H1 (cell line): ENCODE results near the gene TRAF3. TPM values are rescaled to one million over a fixed set of nuclear protein-coding genes. Genes with fewer than 3 reads are reported as not detected.

ENCODE experiments used
- CTCF ChIA-PET: fragments of 300-600 bp; sonication (Branson Sonifier 250); formaldehyde crosslinking; loops from one replicate; lab custom pipeline; 2021; ENCODE audit not compliant: partially characterized antibody; lab: Charles Lee
- POLR2A ChIA-PET: fragments of 300-600 bp; sonication (Branson Sonifier 250); formaldehyde crosslinking; loops from one replicate; lab custom pipeline; 2021; ENCODE audit warnings: inconsistent platforms; ENCODE audit not compliant: partially characterized antibody; lab: Charles Lee
- DNase-seq, 2 experiments: peaks; one replicate each; pipeline versions ENCODE4 v3.0.0 to v3.0.0-alpha.2; 2010 to 2022; ENCODE audit warnings: low spot score in 2 of 2, low read depth in 1 of 2, mixed read lengths in 1 of 2
- FAIRE-seq: peaks from 2 replicates; lab custom pipeline; 2011; peaks lifted over from hg19 to GRCh38; lab: Jason Lieb, UNC
- H2AFZ ChIP-seq: 2 replicates; pipeline ENCODE4 v1.8.1; 2012; ENCODE audit warnings: low read length, inconsistent platforms
- H2AK5ac ChIP-seq: 2 replicates; pipeline ENCODE4 v1.6.1; 2013; ENCODE audit warnings: low read depth, low read length
- H2BK120ac ChIP-seq: replicated peaks from 2 replicates; pipeline ENCODE3; 2013; ENCODE audit warnings: low read depth, low read length, inconsistent platforms
- H2BK12ac ChIP-seq: 2 replicates; pipeline ENCODE4 v1.6.1; 2013; ENCODE audit warnings: low read depth, low read length
- H2BK15ac ChIP-seq: 2 replicates; pipeline ENCODE4 v1.6.1; 2013; ENCODE audit warnings: low read length
- H2BK20ac ChIP-seq: 2 replicates; pipeline ENCODE4 v1.6.1; 2013; ENCODE audit warnings: low read length
- H2BK5ac ChIP-seq: 2 replicates; pipeline ENCODE4 v1.6.1; 2013; ENCODE audit warnings: low read depth, low read length
- H3K14ac ChIP-seq: 2 replicates; pipeline ENCODE4 v1.6.1; 2013; ENCODE audit warnings: inconsistent platforms; ENCODE audit not compliant: insufficient read length
- H3K18ac ChIP-seq: 2 replicates; pipeline ENCODE4 v1.6.1; 2013; ENCODE audit warnings: low read length; ENCODE audit errors: extremely low read depth
- H3K23ac ChIP-seq: 2 replicates; pipeline ENCODE4 v1.6.1; 2013; ENCODE audit warnings: inconsistent platforms; ENCODE audit not compliant: insufficient read length
- H3K23me2 ChIP-seq: 2 replicates; pipeline ENCODE4 v1.6.1; 2013; ENCODE audit warnings: low read depth, low read length
- H3K27ac ChIP-seq: 2 replicates; pipeline ENCODE4 v1.6.1; 2011; ENCODE audit warnings: low read depth, low read length, inconsistent platforms
- H3K27me3 ChIP-seq, 4 experiments: replicated peaks in 1 of 4; 1 replicate in 1 of 4; 2 replicates in 3 of 4; pipeline versions ENCODE4 v1.6.1 to v1.8.1; 2011 to 2013; ENCODE audit warnings: low read length in 3 of 4, mild to moderate bottlenecking in 3 of 4, inconsistent platforms in 2 of 4, mixed read lengths in 2 of 4, moderate library complexity in 1 of 4; ENCODE audit not compliant: control insufficient read depth in 3 of 4, insufficient read depth in 3 of 4; ENCODE audit errors: extremely low read depth in 1 of 4
- H3K36me3 ChIP-seq, 4 experiments: 2 replicates each; pipeline versions ENCODE4 v1.6.1 to v1.8.1; 2011 to 2013; ENCODE audit warnings: mild to moderate bottlenecking in 4 of 4, low read length in 3 of 4, moderate library complexity in 2 of 4, control low read depth in 1 of 4, inconsistent platforms in 1 of 4; ENCODE audit not compliant: insufficient read depth in 4 of 4, control insufficient read depth in 2 of 4
- H3K4ac ChIP-seq: replicated peaks from 2 replicates; pipeline ENCODE3; 2013; ENCODE audit warnings: low read length, low read depth, mixed read lengths, inconsistent platforms; ENCODE audit not compliant: insufficient read length
- H3K4me1 ChIP-seq, 4 experiments: replicated peaks in 1 of 4; 1 replicate in 1 of 4; 2 replicates in 3 of 4; pipeline versions ENCODE4 v1.6.1 to v1.8.1; 2011 to 2013; ENCODE audit warnings: low read length in 3 of 4, inconsistent platforms in 2 of 4, mixed read lengths in 1 of 4; ENCODE audit not compliant: insufficient read depth in 4 of 4, control insufficient read depth in 3 of 4
- H3K4me2 ChIP-seq, 2 experiments: 2 replicates each; pipeline versions ENCODE4 v1.6.1 to v1.8.1; 2011 to 2013; ENCODE audit warnings: low read depth in 2 of 2, low read length in 2 of 2, control low read depth in 1 of 2, inconsistent platforms in 1 of 2, mild to moderate bottlenecking in 1 of 2; ENCODE audit not compliant: insufficient read depth in 1 of 2
- H3K4me3 ChIP-seq, 4 experiments: fragments of 200-600, 300-600 bp in 1 of 4; sonication (generic), shearing (Covaris generic), sonication (Bioruptor Twin) in 1 of 4; 2 replicates each; pipeline versions ENCODE4 v1.5.1 to v1.8.1; 2011 to 2016; ENCODE audit warnings: low read length in 4 of 4, low read depth in 3 of 4, control low read depth in 2 of 4, inconsistent platforms in 2 of 4, mild to moderate bottlenecking in 2 of 4, mixed read lengths in 1 of 4, moderate library complexity in 1 of 4; ENCODE audit not compliant: insufficient read depth in 2 of 4; ENCODE audit errors: extremely low read depth in 1 of 4
- H3K56ac ChIP-seq: replicated peaks from 2 replicates; pipeline ENCODE3; 2013; ENCODE audit warnings: low read depth, mild to moderate bottlenecking, mixed read lengths, low read length, inconsistent platforms; ENCODE audit not compliant: insufficient read length
- H3K79me1 ChIP-seq: 2 replicates; pipeline ENCODE4 v1.6.1; 2013; ENCODE audit warnings: low read depth, low read length, control low read depth
- H3K79me2 ChIP-seq, 2 experiments: 2 replicates each; pipeline versions ENCODE4 v1.6.1 to v1.8.1; 2012 to 2013; ENCODE audit warnings: low read length in 2 of 2, mild to moderate bottlenecking in 2 of 2, inconsistent platforms in 1 of 2; ENCODE audit not compliant: insufficient read depth in 2 of 2, control insufficient read depth in 1 of 2
- H3K9ac ChIP-seq, 4 experiments: replicated peaks in 1 of 4; 1 replicate in 1 of 4; 2 replicates in 3 of 4; pipeline versions ENCODE4 v1.6.1 to v1.8.1; 2011 to 2013; ENCODE audit warnings: low read depth in 3 of 4, low read length in 3 of 4, control low read depth in 2 of 4, mild to moderate bottlenecking in 2 of 4, moderate library complexity in 2 of 4, inconsistent platforms in 1 of 4; ENCODE audit errors: extremely low read depth in 1 of 4
- H3K9me3 ChIP-seq, 2 experiments: 2 replicates each; pipeline versions ENCODE4 v1.6.1 to v1.8.1; 2012 to 2013; ENCODE audit warnings: mild to moderate bottlenecking in 2 of 2, moderate library complexity in 2 of 2, control low read depth in 1 of 2, inconsistent platforms in 1 of 2, low read depth in 1 of 2, low read length in 1 of 2, mixed read lengths in 1 of 2; ENCODE audit not compliant: insufficient read depth in 2 of 2
- H4K20me1 ChIP-seq, 2 experiments: replicated peaks in 1 of 2; 2 replicates each; pipeline versions ENCODE3 to v1.8.1; 2011 to 2013; ENCODE audit warnings: inconsistent platforms in 2 of 2, low read length in 2 of 2, mild to moderate bottlenecking in 1 of 2; ENCODE audit not compliant: insufficient read depth in 2 of 2, control insufficient read depth in 1 of 2
- H4K5ac ChIP-seq: 2 replicates; pipeline ENCODE4 v1.6.1; 2013; ENCODE audit warnings: low read length, low read depth, mixed read lengths, inconsistent platforms; ENCODE audit not compliant: insufficient read length
- H4K8ac ChIP-seq: 2 replicates; pipeline ENCODE4 v1.8.0; 2013; ENCODE audit warnings: mild to moderate bottlenecking, moderate library complexity, low read length, inconsistent platforms; ENCODE audit not compliant: insufficient read depth; ENCODE audit errors: extremely low read depth
- H4K91ac ChIP-seq: replicated peaks from 2 replicates; pipeline ENCODE3; 2013; ENCODE audit warnings: low read length, mixed read lengths, inconsistent platforms; ENCODE audit not compliant: insufficient read length
- CHD2 ChIP-seq: IDR thresholded peaks from 2 replicates; pipeline ENCODE4 v1.6.1; 2012; ENCODE audit warnings: low read length, improper control_type of control experiment
- JUN ChIP-seq: IDR thresholded peaks from 2 replicates; pipeline ENCODE4 v1.6.1; 2011; ENCODE audit warnings: low read depth, mild to moderate bottlenecking, improper control_type of control experiment, low read length
- RXRA ChIP-seq: IDR thresholded peaks from 2 replicates; pipeline ENCODE4 v1.6.1; 2011; ENCODE audit warnings: low read depth, mild to moderate bottlenecking, low read length, moderate library complexity; ENCODE audit not compliant: insufficient read depth
- SRF ChIP-seq: IDR thresholded peaks from 2 replicates; pipeline ENCODE4 v1.6.1; 2011; ENCODE audit warnings: mild to moderate bottlenecking, low read depth, low read length, moderate library complexity
- WGBS, 2 experiments: shearing (Covaris generic) in 1 of 2; methylation state at CpG; one replicate each; pipeline versions ENCODE4 v1.1.6 to v1.1.7; 2013 to 2015; ENCODE audit warnings: low lambda C conversion rate in 2 of 2, mixed read lengths in 2 of 2, inconsistent platforms in 1 of 2, low coverage in 1 of 2, missing lambda C conversion rate in 1 of 2; ENCODE audit not compliant: insufficient replicate concordance in 2 of 2, insufficient coverage in 1 of 2, insufficient read length in 1 of 2; ENCODE audit errors: extremely low coverage in 1 of 2, missing lambda C conversion rate in 1 of 2; 5-methylcytosine and 5-hydroxymethylcytosine counted together
- polyA plus RNA-seq, 7 experiments: library from polyadenylated mRNA; depleted of rRNA in 3 of 7; stranded (reverse) in 5 of 7; unstranded in 2 of 7; fragments of >200 nt in 5 of 7; fragments of 200-250 nt in 2 of 7; gene quantifications; 1 replicate in 5 of 7; 2 replicates in 1 of 7; 4 replicates in 1 of 7; pipeline versions ENCODE4 v1.2.1 to v1.2.3, GENCODE V29; 2011 to 2013; ENCODE audit warnings: missing spikeins in 2 of 7, mixed read lengths in 2 of 7
- total RNA-seq: library from RNA; stranded (reverse); fragmentation: NEBNext Ultra II Directional; extraction: Animal tissue kit (Norgen Biotek cat#: 25700); gene quantifications from 2 replicates; pipeline ENCODE4 v1.2.1, GENCODE V29; 2021
- TF ChIP-seq, protein P1 (sequence below): IDR thresholded peaks from 2 replicates; pipeline ENCODE4 v1.6.1; 2012; ENCODE audit warnings: low read length, inconsistent platforms

TRAF3 gene
- total and polyA plus RNA-seq, 2 of the 8 experiments (the other 6 are each of a cell fraction or from before 2014, with no cell fraction given), result 5.8 to 12.1 TPM

DNA sequence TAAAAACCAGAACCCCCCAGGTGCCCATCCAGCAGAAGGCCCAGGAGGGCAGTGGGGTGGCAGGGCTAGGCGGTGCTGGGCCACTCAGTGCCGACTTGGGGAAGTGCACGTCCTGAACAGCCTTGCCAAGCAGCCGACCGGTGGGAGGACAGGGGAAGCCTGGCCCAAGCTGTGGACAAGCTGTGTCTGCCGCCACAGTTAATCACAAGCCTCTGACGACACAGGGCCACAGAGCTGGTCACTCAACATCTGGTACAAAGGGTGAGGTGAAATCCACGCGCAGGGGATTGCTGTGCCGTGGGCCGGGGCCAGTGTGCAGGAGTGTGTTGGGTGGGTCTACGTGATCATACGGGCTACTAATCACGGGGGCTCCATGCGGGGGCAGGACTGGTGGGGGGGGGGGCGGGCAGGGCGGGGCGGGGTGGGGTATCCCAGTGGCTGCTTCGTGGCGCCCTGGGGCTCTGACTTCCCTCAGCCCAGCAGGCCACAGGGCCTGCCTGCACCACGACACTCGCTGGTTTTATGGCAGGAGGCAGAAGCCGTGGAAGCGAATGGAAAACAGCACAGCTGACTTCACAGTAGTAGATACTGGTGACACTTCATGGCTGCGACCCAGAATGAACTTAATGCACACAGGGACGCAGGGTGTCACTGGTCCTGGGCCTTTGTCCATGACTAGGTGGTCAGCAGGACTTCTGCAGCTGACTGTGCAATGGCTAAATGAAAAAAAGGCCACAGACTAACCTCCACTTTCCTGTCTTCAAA is 155.4 kb downstream of the TRAF3 start:
- H2BK20ac ChIP-seq, result no peak overlapping the region
- no peak overlapping the region for H3K14ac ChIP-seq
- H3K23me2 ChIP-seq, result peaks cover 20% of the 10 kb centered on the region; the same call in 1 of the 2 replicates
- H3K79me2 ChIP-seq, result no peaks in the 10 kb centered on the region
- peaks cover 20 to 40% (median 38%) of the 10 kb centered on the region in 4 experiments for H3K27me3 ChIP-seq
- H3K79me1 ChIP-seq, result no peaks in the 10 kb centered on the region
- no peak overlapping the region for H3K23ac ChIP-seq
- no peak overlapping the region for H3K56ac ChIP-seq
- H2AK5ac ChIP-seq, result no peak overlapping the region
- peaks cover 0 to 9% of the 10 kb centered on the region in 2 experiments for H4K20me1 ChIP-seq
- H3K4ac ChIP-seq, result no peak overlapping the region
- no peak for DNase-seq
- H3K36me3 ChIP-seq, result peaks cover 0 to 17% (median 6%) of the 10 kb centered on the region in 4 experiments; a peak in 5 of 8 replicates
- POLR2A ChIA-PET, result no interaction called here
- H2BK5ac ChIP-seq, result no peak overlapping the region
- CTCF ChIA-PET, result interaction anchor here (0.6 to 1.4 kb wide), 3 partner anchors 12 to 338 kb away, joined by 3 read pairs; no protein-coding TSS in a partner anchor
- H2AFZ ChIP-seq, result no peak overlapping the region
- H3K4me2 ChIP-seq, result no peak overlapping the region
- TF ChIP-seq JUN (no peak), SRF (no peak), CHD2 (no peak), RXRA (no peak)
- TF ChIP-seq, protein P1, sequence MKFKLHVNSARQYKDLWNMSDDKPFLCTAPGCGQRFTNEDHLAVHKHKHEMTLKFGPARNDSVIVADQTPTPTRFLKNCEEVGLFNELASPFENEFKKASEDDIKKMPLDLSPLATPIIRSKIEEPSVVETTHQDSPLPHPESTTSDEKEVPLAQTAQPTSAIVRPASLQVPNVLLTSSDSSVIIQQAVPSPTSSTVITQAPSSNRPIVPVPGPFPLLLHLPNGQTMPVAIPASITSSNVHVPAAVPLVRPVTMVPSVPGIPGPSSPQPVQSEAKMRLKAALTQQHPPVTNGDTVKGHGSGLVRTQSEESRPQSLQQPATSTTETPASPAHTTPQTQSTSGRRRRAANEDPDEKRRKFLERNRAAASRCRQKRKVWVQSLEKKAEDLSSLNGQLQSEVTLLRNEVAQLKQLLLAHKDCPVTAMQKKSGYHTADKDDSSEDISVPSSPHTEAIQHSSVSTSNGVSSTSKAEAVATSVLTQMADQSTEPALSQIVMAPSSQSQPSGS, result no peak
- TF ChIP-seq, all 59 proteins: peak for 0
- Histone ChIP-seq H3K27ac (no peak overlapping the region), H3K18ac (no peak overlapping the region), H3K9me3 (no peaks in the 10 kb centered on the region), H3K4me1 (peaks cover 0 to 18% (median 13%) of the 10 kb centered on the region in 4 experiments; a peak in 6 of 7 replicates), H4K91ac (no peak overlapping the region), H3K9ac (no peak overlapping the region), H2BK15ac (no peak overlapping the region), H3K4me3 (no peak overlapping the region), H2BK120ac (no peak overlapping the region), H4K5ac (no peak overlapping the region), H2BK12ac (no peak overlapping the region), H4K8ac (no peak overlapping the region)
- FAIRE-seq, result no peak
- WGBS, 2 experiments, result 84% methylated on average over 19 of the region's 26 CpGs; no CpG with 5 or more reads in 1 of the 2 experiments
